ENCODE measurements around the gene ATP5IF1.

Gene ATP5IF1

GRCh38 chr1:28267633-28268032 is 31.7 kb downstream of the ATP5IF1 start:
- no peak for DNase-seq

- no peak for DNase-seq
Observed at GRCh38 chr1:28269529-28269928, 33.6 kb downstream of the ATP5IF1 start.

GRCh38 chr1:28272215-28272852 is 36.4 kb downstream of the ATP5IF1 start:
- DNase-seq: no peak

- no peak for DNase-seq
Observed at GRCh38 chr1:28273216-28273860, 37.4 kb downstream of the ATP5IF1 start.

- DNase-seq: peak; percentile 38
Observed at GRCh38 chr1:28278763-28279162, 42.8 kb downstream of the ATP5IF1 start.

- no peak for DNase-seq
Observed at GRCh38 chr1:28279721-28280120, 43.8 kb downstream of the ATP5IF1 start.

GRCh38 chr1:28280501-28280900 is 44.6 kb downstream of the ATP5IF1 start:
- no peak for DNase-seq

- no peak for DNase-seq
Observed at GRCh38 chr1:28280977-28281381, 45.1 kb downstream of the ATP5IF1 start.

- DNase-seq: no peak
Observed at GRCh38 chr1:28281608-28282425, 45.9 kb downstream of the ATP5IF1 start.

GRCh38 chr1:28282426-28283407 is 46.8 kb downstream of the ATP5IF1 start:
- DNase-seq: peak; percentile 36

GRCh38 chr1:28286111-28286510 is 50.2 kb downstream of the ATP5IF1 start:
- DNase-seq: peak; percentile 34
